ENCODE results near the gene PPARD. TPM values are rescaled to one million over a fixed set of nuclear protein-coding genes. Genes with fewer than 3 reads are reported as not detected.
A peak's percentile ranks its signal among the peaks of the same experiment; 100 is the strongest.

PPARD gene
- total and polyA plus RNA-seq, 2 of the 13 experiments (the other 11 are each of a cell fraction or from before 2014, with no cell fraction given) = 6.1 to 13.3 TPM

DNA sequence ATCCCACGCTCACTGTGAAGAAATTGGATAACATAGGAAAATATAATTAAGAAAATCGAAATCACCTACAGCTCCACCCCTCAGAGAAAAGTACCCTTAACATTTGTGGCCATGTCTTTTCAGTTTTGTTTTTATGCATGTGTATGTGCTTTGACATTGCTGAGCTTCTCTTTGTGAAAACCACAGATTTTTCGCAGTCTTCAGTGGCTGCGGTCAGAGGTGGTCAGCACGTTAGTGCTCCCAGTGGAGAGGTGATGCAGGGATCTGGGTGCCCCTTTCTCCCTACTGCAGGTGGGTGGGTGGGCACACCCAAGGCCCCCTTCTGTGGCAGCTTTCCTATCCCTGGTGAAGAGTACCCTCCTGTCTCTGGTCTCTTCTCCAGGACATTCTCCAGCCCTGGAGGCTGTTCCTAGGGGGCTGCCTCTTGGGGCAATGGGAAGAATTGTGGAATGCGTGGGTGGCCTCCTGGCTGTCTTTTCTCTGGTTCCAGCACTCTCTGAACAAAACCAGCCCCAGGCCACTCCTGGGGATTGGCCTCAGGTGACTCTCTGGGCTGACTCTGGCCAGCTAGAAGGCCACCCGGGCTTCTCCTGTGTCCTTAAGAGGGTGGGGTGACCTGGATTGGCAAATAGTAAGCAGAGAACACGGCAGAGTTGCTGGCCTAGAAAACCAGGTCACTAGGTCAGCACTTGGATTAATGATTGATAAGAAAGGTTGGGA, 59.9 kb downstream of the PPARD start (continued):
- no peak for TF ChIP-seq ZNF770 (CRISPR knock-in tag; IDR thresholded peaks at IDR 0.05)
- TF ChIP-seq, protein P1, sequence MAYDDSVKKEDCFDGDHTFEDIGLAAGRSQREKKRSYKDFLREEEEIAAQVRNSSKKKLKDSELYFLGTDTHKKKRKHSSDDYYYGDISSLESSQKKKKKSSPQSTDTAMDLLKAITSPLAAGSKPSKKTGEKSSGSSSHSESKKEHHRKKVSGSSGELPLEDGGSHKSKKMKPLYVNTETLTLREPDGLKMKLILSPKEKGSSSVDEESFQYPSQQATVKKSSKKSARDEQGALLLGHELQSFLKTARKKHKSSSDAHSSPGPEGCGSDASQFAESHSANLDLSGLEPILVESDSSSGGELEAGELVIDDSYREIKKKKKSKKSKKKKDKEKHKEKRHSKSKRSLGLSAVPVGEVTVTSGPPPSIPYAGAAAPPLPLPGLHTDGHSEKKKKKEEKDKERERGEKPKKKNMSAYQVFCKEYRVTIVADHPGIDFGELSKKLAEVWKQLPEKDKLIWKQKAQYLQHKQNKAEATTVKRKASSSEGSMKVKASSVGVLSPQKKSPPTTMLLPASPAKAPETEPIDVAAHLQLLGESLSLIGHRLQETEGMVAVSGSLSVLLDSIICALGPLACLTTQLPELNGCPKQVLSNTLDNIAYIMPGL (CRISPR knock-in tag; IDR thresholded peaks at IDR 0.05; ENCODE audit: borderline replicate concordance in 1 of 2, low read depth in 1 of 2) = peak in 1 of 2 experiments; percentile 36; a peak in 1 of 4 replicates
- TF ChIP-seq YEATS4 (CRISPR knock-in tag; IDR thresholded peaks at IDR 0.05; ENCODE audit: borderline replicate concordance) = no peak
- peak; percentile 76; the same call in 1 of the 2 replicates for TF ChIP-seq ARID2 (CRISPR knock-in tag; IDR thresholded peaks at IDR 0.05; ENCODE audit: borderline replicate concordance)
- no peak; the same call in 1 of the 2 replicates for TF ChIP-seq REL (CRISPR knock-in tag; conservative IDR thresholded peaks at IDR 0.05)
- no peak for TF ChIP-seq FOXM1 (CRISPR knock-in tag; IDR thresholded peaks at IDR 0.05)
- no peak for TF ChIP-seq ZFAT (CRISPR knock-in tag; conservative IDR thresholded peaks at IDR 0.05)
- TF ChIP-seq, protein P2, sequence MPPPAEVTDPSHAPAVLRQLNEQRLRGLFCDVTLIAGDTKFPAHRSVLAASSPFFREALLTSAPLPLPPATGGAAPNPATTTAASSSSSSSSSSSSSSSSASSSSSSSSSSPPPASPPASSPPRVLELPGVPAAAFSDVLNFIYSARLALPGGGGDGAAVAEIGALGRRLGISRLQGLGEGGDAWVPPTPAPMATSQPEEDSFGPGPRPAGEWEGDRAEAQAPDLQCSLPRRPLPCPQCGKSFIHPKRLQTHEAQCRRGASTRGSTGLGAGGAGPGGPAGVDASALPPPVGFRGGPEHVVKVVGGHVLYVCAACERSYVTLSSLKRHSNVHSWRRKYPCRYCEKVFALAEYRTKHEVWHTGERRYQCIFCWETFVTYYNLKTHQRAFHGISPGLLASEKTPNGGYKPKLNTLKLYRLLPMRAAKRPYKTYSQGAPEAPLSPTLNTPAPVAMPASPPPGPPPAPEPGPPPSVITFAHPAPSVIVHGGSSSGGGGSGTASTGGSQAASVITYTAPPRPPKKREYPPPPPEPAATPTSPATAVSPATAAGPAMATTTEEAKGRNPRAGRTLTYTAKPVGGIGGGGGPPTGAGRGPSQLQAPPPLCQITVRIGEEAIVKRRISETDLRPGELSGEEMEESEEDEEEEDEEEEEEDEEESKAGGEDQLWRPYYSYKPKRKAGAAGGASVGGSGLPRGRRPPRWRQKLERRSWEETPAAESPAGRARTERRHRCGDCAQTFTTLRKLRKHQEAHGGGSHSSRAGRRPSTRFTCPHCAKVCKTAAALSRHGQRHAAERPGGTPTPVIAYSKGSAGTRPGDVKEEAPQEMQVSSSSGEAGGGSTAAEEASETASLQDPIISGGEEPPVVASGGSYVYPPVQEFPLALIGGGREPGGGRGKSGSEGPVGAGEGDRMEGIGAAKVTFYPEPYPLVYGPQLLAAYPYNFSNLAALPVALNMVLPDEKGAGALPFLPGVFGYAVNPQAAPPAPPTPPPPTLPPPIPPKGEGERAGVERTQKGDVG (CRISPR knock-in tag; IDR thresholded peaks at IDR 0.05; ENCODE audit: borderline replicate concordance) = no peak
- TF ChIP-seq, protein P3, sequence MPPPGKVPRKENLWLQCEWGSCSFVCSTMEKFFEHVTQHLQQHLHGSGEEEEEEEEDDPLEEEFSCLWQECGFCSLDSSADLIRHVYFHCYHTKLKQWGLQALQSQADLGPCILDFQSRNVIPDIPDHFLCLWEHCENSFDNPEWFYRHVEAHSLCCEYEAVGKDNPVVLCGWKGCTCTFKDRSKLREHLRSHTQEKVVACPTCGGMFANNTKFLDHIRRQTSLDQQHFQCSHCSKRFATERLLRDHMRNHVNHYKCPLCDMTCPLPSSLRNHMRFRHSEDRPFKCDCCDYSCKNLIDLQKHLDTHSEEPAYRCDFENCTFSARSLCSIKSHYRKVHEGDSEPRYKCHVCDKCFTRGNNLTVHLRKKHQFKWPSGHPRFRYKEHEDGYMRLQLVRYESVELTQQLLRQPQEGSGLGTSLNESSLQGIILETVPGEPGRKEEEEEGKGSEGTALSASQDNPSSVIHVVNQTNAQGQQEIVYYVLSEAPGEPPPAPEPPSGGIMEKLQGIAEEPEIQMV (CRISPR knock-in tag; IDR thresholded peaks at IDR 0.05; ENCODE audit: low read depth) = no peak
- TF ChIP-seq ZMAT3 (CRISPR knock-in tag; conservative IDR thresholded peaks at IDR 0.05) = no peak
- 0 out of 2 replicates have a peak, but pooled peaks have one; percentile 27 for TF ChIP-seq POLR2G (IDR thresholded peaks at IDR 0.05; ENCODE audit: low read depth, low read length)
- TF ChIP-seq ZBTB7A (CRISPR knock-in tag; IDR thresholded peaks at IDR 0.05) = no peak
- TF ChIP-seq, protein P4, sequence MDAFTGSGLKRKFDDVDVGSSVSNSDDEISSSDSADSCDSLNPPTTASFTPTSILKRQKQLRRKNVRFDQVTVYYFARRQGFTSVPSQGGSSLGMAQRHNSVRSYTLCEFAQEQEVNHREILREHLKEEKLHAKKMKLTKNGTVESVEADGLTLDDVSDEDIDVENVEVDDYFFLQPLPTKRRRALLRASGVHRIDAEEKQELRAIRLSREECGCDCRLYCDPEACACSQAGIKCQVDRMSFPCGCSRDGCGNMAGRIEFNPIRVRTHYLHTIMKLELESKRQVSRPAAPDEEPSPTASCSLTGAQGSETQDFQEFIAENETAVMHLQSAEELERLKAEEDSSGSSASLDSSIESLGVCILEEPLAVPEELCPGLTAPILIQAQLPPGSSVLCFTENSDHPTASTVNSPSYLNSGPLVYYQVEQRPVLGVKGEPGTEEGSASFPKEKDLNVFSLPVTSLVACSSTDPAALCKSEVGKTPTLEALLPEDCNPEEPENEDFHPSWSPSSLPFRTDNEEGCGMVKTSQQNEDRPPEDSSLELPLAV (CRISPR knock-in tag; conservative IDR thresholded peaks at IDR 0.05; ENCODE audit: low read depth) = no peak
- TF ChIP-seq CCDC6 (CRISPR knock-in tag; IDR thresholded peaks at IDR 0.05) = no peak
- no peak for TF ChIP-seq HES4 (CRISPR knock-in tag; IDR thresholded peaks at IDR 0.05; ENCODE audit: borderline replicate concordance)
- no peak for TF ChIP-seq ZNF775 (CRISPR knock-in tag; IDR thresholded peaks at IDR 0.05; ENCODE audit: borderline replicate concordance)

Measured in HepG2 (cell line).